ENCODE results near the gene TAF4. TPM values are rescaled to one million over a fixed set of nuclear protein-coding genes. Genes with fewer than 3 reads are reported as not detected.

TAF4 gene
- polyA plus RNA-seq, 3 donors from 2014 or later: 0.04 to 3.2 (median 1.1) TPM

DNA sequence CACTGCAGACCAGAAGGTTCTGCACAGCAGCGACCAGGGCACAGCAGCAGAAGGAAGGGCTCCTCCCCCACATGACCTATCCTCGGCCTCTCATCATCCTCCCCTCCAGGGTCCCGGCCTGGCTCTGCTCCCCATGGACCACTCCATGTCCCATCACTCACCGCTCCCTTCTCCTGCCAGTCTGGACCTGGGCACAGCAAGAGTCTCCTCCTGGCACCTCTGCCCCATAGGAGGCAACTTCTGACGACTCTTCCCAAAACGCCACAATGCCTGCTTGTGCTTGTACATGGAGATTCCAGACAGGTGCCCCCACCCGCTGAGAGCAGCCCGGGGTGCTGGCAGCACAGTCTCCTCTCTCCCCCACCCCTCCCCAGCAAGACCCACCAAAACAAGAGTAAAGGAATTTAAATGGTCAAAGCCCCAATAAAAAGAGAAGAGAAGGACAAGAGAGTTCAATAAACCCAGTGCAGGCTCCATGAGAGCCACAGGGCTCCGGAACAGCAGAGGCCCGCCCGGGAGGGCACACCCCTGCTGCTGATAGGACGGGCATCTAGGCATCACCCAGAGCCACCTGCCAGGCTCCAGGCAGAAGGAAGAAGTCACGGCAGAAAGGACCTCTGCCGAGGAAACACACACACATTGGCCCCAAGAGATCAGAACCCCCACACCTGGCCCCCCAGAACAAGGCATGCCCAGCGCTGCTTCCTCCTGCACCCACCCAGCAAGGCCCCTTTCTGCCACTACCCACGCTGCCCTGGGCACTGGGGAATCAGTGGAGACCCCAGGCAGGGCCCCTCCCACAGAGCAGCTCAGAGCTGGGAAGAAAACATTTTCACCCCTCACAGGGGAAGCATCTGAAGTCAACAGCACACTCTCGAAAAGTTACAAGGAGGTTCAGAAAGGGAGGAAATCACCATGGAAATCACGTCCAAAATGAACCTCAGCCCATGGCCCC is 15.2 kb downstream of the TAF4 start:
- H3K27me3 Mint-ChIP-seq (ENCODE audit: low read depth in 3 of 3): peaks cover 0 to 1% (median 0%) of the 10 kb centered on the region in 3 donors
- H3K36me3 Mint-ChIP-seq: no peaks in the 10 kb centered on the region
- H3K9me3 Mint-ChIP-seq: no peaks in the 10 kb centered on the region
- H3K27ac Mint-ChIP-seq: peak overlapping the region in 1 of 6 donors; percentile 62
- peaks cover 57 to 61% of the 10 kb centered on the region in 2 donors for H3K4me1 Mint-ChIP-seq
- DNase-seq: no peak
- peak overlapping the region in 1 of 5 donors; percentile 29 for H3K4me3 Mint-ChIP-seq

DNA sequence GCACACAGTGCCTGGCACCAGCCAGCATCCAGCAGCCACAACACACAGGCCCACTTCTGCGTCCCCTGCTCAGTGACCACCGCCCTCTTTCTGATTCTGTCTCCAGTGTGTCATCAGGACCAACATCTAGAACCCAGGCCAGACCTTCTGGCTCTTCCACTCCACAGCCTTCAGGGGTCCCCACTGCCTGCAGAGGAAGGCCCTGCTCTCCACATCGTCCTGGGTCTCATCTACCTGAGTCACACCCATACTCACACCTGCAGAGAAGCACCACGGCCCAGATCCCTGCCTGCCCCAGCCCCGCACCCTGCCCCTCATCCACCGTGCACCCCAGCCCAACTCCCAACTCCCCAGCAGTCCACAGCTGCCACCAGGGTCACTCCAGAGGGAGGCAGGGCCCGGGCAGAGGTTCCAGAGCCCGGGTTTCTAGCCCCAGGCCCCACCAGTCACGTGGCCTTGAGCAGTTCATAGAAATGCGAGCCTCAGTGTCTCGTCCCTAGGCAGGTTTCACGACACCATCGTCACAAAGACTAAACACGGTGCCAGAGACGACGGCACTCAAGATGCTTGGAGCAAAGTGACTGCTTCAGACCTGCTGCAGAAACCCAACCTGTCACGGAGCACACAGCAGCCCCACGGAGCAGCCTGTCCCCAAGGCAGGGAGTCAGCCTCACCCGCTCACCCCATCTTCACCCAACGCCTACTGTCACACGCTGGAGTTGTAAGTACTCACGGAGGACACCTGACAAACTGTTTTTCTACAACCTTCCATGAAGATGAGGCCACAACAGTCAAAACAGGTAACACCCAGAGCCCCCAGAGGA is 16.1 kb downstream of the TAF4 start:
- DNase-seq: no peak
- no peaks in the 10 kb centered on the region for H3K36me3 Mint-ChIP-seq
- no peak overlapping the region for H3K27ac Mint-ChIP-seq
- H3K27me3 Mint-ChIP-seq (ENCODE audit: low read depth in 3 of 3): peaks cover 0 to 1% (median 0%) of the 10 kb centered on the region in 3 donors
- peaks cover 54 to 63% of the 10 kb centered on the region in 2 donors for H3K4me1 Mint-ChIP-seq
- no peak overlapping the region for H3K4me3 Mint-ChIP-seq
- no peaks in the 10 kb centered on the region for H3K9me3 Mint-ChIP-seq

DNA sequence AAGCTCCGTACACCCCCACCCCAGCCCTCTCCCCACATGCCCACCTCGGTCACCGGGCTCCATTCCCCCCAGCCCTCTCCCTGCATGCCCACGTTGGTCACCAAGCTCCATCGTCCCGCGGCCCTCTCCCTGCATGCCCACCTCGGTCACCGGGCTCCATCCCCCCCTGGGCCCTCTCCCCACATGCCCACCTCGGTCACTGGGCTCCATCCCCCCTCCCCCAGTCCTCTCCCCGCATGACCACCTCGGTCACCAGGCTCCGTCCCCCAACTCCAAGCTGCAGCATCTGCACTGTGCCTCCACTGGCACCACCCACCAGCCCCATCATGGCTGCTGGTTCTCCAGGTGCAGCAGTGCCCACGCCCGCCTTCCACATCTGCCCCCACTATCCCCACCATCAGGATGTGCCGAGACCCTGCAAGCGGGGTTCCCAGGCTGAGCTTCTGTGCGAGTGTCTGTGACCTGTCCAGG is 16.8 kb downstream of the TAF4 start:
- Mint-ChIP-seq H3K27me3 (ENCODE audit: low read depth in 3 of 3) (peaks cover 0 to 1% (median 0%) of the 10 kb centered on the region in 3 donors), H3K4me1 (peaks cover 49 to 60% of the 10 kb centered on the region in 2 donors), H3K4me3 (no peak overlapping the region), H3K9me3 (no peaks in the 10 kb centered on the region), H3K36me3 (no peaks in the 10 kb centered on the region), H3K27ac (no peak overlapping the region)
- DNase-seq: no peak

DNA sequence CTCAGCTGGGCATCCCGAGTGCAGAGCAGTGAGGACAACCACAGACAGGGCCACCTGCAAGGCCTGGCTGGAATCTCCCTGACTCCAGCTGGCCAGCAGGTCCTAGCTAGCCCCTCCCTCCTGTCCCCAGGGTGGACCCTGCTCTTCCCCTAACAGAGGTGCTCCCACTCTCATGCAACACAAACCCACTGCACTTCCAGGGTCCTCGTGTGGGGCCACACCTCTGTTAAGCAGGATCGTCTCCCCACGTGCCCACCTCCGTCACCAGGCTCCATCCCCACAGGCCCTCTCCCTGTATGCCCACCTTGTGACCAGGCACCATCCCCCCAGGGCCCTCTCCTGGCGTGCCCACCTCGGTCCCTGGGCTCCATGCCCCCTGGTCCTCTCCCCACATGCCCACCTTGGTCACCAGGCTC is 17.3 kb downstream of the TAF4 start:
- Mint-ChIP-seq H3K9me3 (no peaks in the 10 kb centered on the region), H3K27ac (no peak overlapping the region), H3K27me3 (ENCODE audit: low read depth in 3 of 3) (peaks cover 0 to 1% (median 0%) of the 10 kb centered on the region in 3 donors), H3K36me3 (no peaks in the 10 kb centered on the region), H3K4me1 (peaks cover 46 to 62% of the 10 kb centered on the region in 2 donors), H3K4me3 (no peak overlapping the region)
- DNase-seq: no peak

DNA sequence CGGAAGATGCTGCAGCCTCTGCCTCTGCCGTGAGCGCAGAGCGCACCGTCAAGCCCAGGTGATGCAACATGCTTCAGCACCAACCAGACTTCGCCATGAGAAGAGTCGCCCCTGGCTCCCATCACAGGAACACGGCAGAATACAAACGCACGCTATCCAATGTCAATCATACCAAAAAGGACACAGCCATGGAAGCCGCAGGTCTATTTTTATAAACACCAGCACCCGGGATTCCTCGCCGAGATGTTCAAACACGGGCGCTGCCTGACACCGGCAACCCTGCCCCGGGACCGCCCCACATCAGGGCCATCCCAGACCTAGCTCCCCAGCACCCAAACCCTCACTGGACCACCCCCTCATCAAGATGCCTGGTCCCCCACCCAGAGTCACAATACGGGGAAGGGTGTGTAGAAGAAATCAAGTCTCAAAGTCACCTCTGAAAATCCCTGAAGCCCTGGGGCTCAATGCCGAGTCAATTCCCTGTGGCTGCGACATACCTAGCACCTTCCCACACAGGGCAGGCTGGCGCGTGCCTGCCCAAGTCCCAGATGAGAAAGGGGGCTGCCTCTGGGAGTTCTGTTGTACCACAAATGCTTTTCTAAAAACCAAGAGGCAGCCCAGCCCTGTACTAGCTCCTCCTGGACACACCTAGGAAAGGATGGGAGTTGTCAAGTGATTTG is 17.9 kb downstream of the TAF4 start:
- Mint-ChIP-seq H3K27me3 (ENCODE audit: low read depth in 3 of 3) (peaks cover 0 to 2% (median 1%) of the 10 kb centered on the region in 3 donors), H3K27ac (peak overlapping the region in 1 of 6 donors; percentile 21), H3K4me1 (peaks cover 43 to 59% of the 10 kb centered on the region in 2 donors)

DNA sequence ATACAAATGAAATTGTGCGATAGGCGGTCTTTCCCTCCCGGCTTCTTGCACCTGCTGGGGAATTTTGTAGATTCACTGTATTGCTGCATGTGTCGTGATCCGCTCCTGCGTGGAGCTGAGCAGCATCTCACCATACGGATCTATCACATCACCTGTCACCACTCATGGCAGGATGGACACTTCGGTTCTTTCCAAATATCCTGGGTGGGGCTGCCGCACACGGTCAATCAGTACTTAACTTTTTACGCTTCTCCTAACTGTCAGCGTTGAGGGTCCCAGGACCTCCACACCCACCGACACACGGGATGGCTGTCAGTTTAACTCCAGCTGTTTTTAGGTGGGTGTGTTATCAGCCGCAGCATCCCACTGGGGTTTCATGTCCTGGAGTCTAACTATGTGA is 19.2 kb downstream of the TAF4 start:
- Mint-ChIP-seq H3K27ac (peak overlapping the region in 2 of 6 donors; percentile 1 to 25), H3K9me3 (no peaks in the 10 kb centered on the region), H3K36me3 (no peaks in the 10 kb centered on the region), H3K4me1 (peaks cover 46 to 63% of the 10 kb centered on the region in 2 donors), H3K4me3 (no peak overlapping the region), H3K27me3 (ENCODE audit: low read depth in 3 of 3) (peaks cover 0 to 2% (median 1%) of the 10 kb centered on the region in 3 donors)
- DNase-seq: no peak

More for the DNA sequence above, 17.9 kb downstream of the TAF4 start:
- DNase-seq: no peak
- no peaks in the 10 kb centered on the region for H3K9me3 Mint-ChIP-seq
- no peaks in the 10 kb centered on the region for H3K36me3 Mint-ChIP-seq
- H3K4me3 Mint-ChIP-seq: no peak overlapping the region

DNA sequence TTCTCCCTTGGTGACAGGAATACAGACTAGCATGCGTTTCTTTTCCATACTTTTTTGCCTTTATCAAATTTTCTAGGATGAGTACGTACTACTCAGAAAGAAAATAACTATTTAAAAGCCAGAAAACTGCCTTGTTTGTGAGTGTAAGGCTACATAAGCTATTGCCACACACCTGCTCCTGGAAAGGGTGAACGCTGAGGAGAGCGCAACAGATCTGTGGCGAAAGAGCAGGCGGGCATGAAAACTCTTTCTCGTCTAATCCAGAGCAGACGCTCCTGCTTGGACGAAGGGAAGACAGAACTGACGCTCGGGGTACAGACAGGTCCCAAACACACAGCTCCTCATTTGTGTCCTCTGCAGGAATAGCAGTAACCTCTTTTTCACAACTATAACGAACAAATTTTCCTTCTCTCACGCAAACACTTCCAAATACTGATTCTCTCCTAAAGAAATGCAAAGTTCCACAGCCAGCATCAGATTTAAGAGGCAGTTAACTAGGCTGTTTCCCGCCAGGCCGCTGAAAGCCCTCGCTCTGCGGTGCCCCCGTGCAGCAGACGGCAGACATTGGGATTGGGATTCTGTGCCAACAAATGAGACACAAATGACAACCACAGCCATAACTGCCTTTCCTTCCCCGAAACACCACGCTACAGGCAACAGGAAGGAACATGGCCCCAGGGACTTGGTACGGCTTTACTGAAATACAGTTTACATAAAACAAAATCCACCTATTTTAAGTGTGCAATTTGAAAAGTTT is 20.0 kb downstream of the TAF4 start:
- peaks cover 46 to 65% of the 10 kb centered on the region in 2 donors for H3K4me1 Mint-ChIP-seq
- no peak for DNase-seq

DNA sequence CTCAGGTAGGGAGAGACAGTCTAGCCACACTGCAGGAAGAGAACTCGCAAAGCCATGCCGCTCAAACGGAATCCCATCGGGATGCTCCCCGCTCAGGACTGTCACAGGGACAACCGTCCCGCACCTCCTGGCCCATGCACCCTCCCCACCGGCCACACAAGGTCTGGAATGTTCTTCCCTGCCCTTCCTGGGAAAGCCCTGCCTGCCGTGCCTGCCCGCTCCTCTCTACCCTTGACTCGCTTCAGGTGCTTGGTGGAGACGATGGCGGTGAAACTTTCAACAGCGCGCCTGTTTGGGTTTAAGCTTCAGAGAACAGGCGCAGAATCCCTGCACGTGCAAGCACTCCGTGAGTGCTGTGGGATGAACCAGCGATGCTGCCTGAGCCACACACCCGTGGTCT is 20.6 kb downstream of the TAF4 start:
- no peak for DNase-seq
- H3K27ac Mint-ChIP-seq: no peak overlapping the region
- H3K27me3 Mint-ChIP-seq (ENCODE audit: low read depth in 3 of 3): peaks cover 0 to 2% (median under 1%) of the 10 kb centered on the region in 3 donors
- peaks cover 43 to 65% of the 10 kb centered on the region in 2 donors for H3K4me1 Mint-ChIP-seq
- no peaks in the 10 kb centered on the region for H3K9me3 Mint-ChIP-seq
- no peaks in the 10 kb centered on the region for H3K36me3 Mint-ChIP-seq
- H3K4me3 Mint-ChIP-seq: no peak overlapping the region

More for the DNA sequence above, 20.0 kb downstream of the TAF4 start:
- H3K4me3 Mint-ChIP-seq: no peak overlapping the region
- peak overlapping the region in 2 of 6 donors; percentile 1 to 6 for H3K27ac Mint-ChIP-seq
- no peaks in the 10 kb centered on the region for H3K9me3 Mint-ChIP-seq
- no peaks in the 10 kb centered on the region for H3K36me3 Mint-ChIP-seq
- H3K27me3 Mint-ChIP-seq (ENCODE audit: low read depth in 3 of 3): peaks cover 0 to 2% (median 1%) of the 10 kb centered on the region in 3 donors

DNA sequence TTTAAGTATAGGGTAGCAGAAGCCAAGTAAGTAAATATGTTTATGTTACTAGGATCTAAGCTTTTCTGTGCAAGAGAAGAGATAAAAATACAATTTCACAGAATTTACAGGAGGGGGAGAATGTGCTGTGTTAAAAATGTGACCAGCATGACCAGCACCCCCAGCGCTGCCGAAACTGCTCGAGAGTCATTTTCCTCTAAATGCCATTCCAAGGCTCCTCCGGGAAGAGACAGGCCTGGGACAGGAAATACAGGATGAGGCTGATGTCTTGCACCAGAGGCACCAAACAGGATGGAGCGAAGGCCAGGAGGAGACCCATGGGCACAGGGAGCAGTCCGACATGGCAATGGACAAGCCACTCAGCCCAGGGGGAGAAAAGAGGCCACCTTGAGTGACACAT is 21.1 kb downstream of the TAF4 start:
- H3K4me3 Mint-ChIP-seq: no peak overlapping the region
- peaks cover 0 to 2% (median 0%) of the 10 kb centered on the region in 3 donors for H3K27me3 Mint-ChIP-seq (ENCODE audit: low read depth in 3 of 3)
- DNase-seq: no peak
- no peaks in the 10 kb centered on the region for H3K9me3 Mint-ChIP-seq
- H3K4me1 Mint-ChIP-seq: peaks cover 44 to 67% of the 10 kb centered on the region in 2 donors
- no peaks in the 10 kb centered on the region for H3K36me3 Mint-ChIP-seq
- H3K27ac Mint-ChIP-seq: peak overlapping the region in 1 of 6 donors; percentile 44

DNA sequence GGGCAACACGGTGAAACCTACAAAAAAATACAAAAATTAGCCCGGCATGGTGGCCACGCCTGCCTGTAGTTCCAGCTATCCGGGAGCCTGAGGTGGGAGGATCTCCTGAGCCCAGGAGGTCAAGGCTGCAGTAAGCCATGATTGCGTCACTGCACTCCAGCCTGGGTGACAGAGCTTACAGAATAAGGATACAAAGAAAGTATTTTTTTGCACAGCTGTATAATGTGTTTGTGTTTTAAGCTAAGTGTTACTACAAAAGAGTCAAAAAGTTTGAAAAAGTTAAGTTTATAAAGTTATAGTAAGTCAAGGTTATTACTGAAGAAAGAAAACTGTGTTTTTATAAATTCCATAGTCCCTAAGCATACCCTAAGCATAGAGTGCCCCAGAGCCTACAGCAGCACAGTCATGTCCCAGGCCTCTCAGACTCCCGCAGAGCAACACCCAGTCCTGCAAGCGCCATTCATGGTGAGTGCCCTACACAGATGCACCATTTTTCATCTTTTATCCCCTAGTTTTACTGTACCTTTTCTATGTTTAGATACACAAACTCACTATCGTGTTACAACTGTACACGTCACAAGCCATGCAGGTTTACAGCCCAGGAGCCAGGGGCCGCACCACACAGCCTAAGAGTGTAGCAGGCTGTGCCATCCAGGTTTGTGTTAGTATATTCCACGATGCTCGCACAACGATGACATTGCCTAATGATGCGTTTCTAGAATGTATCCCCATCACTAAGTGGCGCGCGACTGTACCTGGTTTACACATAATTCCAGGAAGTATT is 22.4 kb downstream of the TAF4 start:
- H3K4me3 Mint-ChIP-seq: no peak overlapping the region

DNA sequence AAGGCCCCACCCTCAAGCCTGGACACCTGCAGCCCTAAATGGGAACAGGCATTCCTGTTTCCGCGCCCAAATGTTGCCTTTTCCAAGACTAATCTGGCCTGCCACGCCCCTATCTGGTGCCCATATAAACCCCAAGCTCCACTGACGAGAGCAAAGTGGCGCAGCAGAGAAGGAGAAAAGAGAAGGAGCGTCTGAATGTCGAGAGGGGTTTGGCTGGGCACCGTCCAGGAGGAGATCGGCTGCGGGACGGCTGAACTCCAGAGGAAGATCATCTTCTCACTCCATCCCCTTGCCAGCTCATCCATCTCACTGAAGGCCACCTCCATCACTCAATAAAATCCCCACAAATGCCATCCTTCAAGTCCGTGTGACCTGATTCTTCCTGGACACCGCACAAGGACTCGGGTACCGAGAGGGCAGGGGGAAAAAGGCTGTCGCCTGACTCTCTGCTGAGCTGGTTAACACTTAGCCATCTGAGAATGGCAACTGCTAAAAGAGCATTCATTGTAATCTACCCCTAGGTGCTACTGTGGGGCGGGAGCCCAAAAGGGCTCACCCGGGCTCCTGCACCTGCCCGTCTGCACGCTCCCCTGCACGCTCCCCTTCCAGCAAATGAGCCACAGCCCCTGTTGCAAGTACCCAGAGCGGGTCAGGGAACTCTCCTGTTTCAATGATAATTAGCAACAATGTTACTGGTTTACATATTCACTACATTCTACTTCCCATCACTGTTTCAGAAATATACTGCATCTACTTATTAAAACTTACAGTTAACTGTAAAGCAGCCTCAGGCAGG is 23.5 kb downstream of the TAF4 start:
- no peaks in the 10 kb centered on the region for H3K36me3 Mint-ChIP-seq
- peak overlapping the region in 1 of 6 donors; percentile 28 for H3K27ac Mint-ChIP-seq
- peaks cover 51 to 79% of the 10 kb centered on the region in 2 donors for H3K4me1 Mint-ChIP-seq
- H3K27me3 Mint-ChIP-seq (ENCODE audit: low read depth in 3 of 3): peaks cover 0 to 2% (median 0%) of the 10 kb centered on the region in 3 donors
- H3K9me3 Mint-ChIP-seq: no peaks in the 10 kb centered on the region
- no peak for DNase-seq
- H3K4me3 Mint-ChIP-seq: no peak overlapping the region

More for the DNA sequence above, 22.4 kb downstream of the TAF4 start:
- peaks cover 46 to 79% of the 10 kb centered on the region in 2 donors for H3K4me1 Mint-ChIP-seq
- H3K36me3 Mint-ChIP-seq: no peaks in the 10 kb centered on the region
- H3K27ac Mint-ChIP-seq: peak overlapping the region in 2 of 6 donors; percentile 28 to 62
- no peak for DNase-seq
- H3K27me3 Mint-ChIP-seq (ENCODE audit: low read depth in 3 of 3): peaks cover 0 to 2% (median 0%) of the 10 kb centered on the region in 3 donors
- H3K9me3 Mint-ChIP-seq: no peaks in the 10 kb centered on the region

All from immature natural killer cell (primary cell).